GM12865 (cell line): Measurements from ENCODE around the gene PRDM16.

Experiments used
- DNase-seq: peaks from one replicate; pipeline ENCODE4 v3.0.0; 2010; ENCODE audit warnings: low read depth
- H3K4me3 ChIP-seq: 2 replicates; pipeline ENCODE4 v1.5.1; 2011; ENCODE audit warnings: mild to moderate bottlenecking, low read depth, low read length, control low read depth
- CTCF ChIP-seq: IDR thresholded peaks from 2 replicates; pipeline ENCODE4 v1.5.1; 2011; ENCODE audit warnings: low read length, control low read depth, low read depth, inconsistent platforms; ENCODE audit not compliant: insufficient read depth; ENCODE audit errors: missing control alignments

Gene PRDM16

GRCh38 chr1:3419415-3420204, 350.6 kb downstream of the PRDM16 start:
- TF ChIP-seq CTCF = no peak
- H3K4me3 ChIP-seq = no peak overlapping the region
- DNase-seq = no peak

- DNase-seq = no peak
- no peak overlapping the region for H3K4me3 ChIP-seq
- no peak for TF ChIP-seq CTCF
Measured at GRCh38 chr1:3420218-3420951, 351.4 kb downstream of the PRDM16 start.

- TF ChIP-seq CTCF = no peak
- DNase-seq = no peak
Measured at GRCh38 chr1:3422638-3423037, 353.6 kb downstream of the PRDM16 start.

GRCh38 chr1:3423245-3423829, 354.3 kb downstream of the PRDM16 start:
- no peak overlapping the region for H3K4me3 ChIP-seq
- no peak for TF ChIP-seq CTCF
- no peak for DNase-seq

More at GRCh38 chr1:3422638-3423037, 353.6 kb downstream of the PRDM16 start:
- H3K4me3 ChIP-seq = no peak overlapping the region

- TF ChIP-seq CTCF = no peak
- H3K4me3 ChIP-seq = no peak overlapping the region
- DNase-seq = no peak
Measured at GRCh38 chr1:3423896-3424611, 355.1 kb downstream of the PRDM16 start.

GRCh38 chr1:3425486-3426215, 356.6 kb downstream of the PRDM16 start:
- no peak for DNase-seq
- TF ChIP-seq CTCF = no peak

More at GRCh38 chr1:3425486-3426215, 356.6 kb downstream of the PRDM16 start:
- no peak overlapping the region for H3K4me3 ChIP-seq
